ACC112 (cell line): ENCODE measurements around the gene CDC42EP5.

ENCODE experiments used
- H2AFZ ChIP-seq: fragments of 200-600 bp; sonication (generic); one replicate; pipeline ENCODE4 v1.6.0; 2017; ENCODE audit warnings: antibody characterized with exemption, low read length; ENCODE audit not compliant: unreplicated experiment
- H3K27ac ChIP-seq: fragments of 200-600 bp; sonication (generic); 2 replicates; pipeline ENCODE4 v1.5.1; 2014; ENCODE audit warnings: low read depth, mild to moderate bottlenecking, antibody characterized with exemption, low read length, moderate library complexity
- H3K27me3 ChIP-seq: fragments of 200-600 bp; sonication (generic); 2 replicates; pipeline ENCODE4 v1.6.1; 2014; ENCODE audit warnings: mild to moderate bottlenecking, antibody characterized with exemption, low read length, moderate library complexity, mixed read lengths; ENCODE audit not compliant: insufficient read depth
- H3K36me3 ChIP-seq: fragments of 200-600 bp; sonication (generic); 2 replicates; pipeline ENCODE4 v1.6.1; 2016; ENCODE audit warnings: mild to moderate bottlenecking, antibody characterized with exemption, low read length, moderate library complexity, mixed read lengths; ENCODE audit not compliant: insufficient read depth
- H3K4me1 ChIP-seq: fragments of 200-600 bp; sonication (generic); one replicate; pipeline ENCODE4 v1.6.1; 2016; ENCODE audit warnings: low read length, mixed read lengths; ENCODE audit not compliant: insufficient read depth, unreplicated experiment, control insufficient read depth
- H3K4me3 ChIP-seq: fragments of 200-600 bp; sonication (generic); 2 replicates; pipeline ENCODE4 v1.5.1; 2014; ENCODE audit warnings: mild to moderate bottlenecking, low read depth, low read length
- H3K79me2 ChIP-seq: fragments of 200-600 bp; sonication (generic); one replicate; pipeline ENCODE4 v1.6.0; 2016; ENCODE audit warnings: low read length; ENCODE audit not compliant: control insufficient read depth, unreplicated experiment, insufficient read depth

CDC42EP5 gene

DNA sequence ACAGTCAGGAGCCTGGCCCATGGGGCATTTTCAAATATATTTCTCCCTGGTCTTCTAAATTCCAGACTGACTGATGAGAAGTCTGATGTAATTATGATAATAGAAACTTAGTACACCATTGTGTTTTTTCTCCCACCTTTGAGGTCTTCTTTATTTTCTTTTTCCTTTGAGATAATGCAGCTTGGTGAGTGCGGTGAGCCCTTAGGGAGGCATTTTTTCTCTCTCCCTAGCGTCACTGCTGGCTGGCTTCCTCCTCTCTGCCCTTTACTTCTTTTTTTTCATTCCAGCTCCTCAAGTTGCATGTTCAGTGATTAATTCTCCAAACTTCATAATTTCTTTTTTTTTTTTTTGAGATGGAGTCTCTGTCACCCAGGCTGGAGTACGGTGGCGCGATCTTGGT is 12.8 kb upstream of the CDC42EP5 start:
- H3K4me1 ChIP-seq, result no peaks in the 10 kb centered on the region
- H2AFZ ChIP-seq, result no peak overlapping the region
- H3K27ac ChIP-seq, result no peak overlapping the region
- H3K79me2 ChIP-seq, result no peaks in the 10 kb centered on the region
- H3K27me3 ChIP-seq, result 0 out of 2 replicates have a peak, but pooled peaks cover 3% of the 10 kb centered on the region
- no peaks in the 10 kb centered on the region for H3K36me3 ChIP-seq
- H3K4me3 ChIP-seq, result no peak overlapping the region

DNA sequence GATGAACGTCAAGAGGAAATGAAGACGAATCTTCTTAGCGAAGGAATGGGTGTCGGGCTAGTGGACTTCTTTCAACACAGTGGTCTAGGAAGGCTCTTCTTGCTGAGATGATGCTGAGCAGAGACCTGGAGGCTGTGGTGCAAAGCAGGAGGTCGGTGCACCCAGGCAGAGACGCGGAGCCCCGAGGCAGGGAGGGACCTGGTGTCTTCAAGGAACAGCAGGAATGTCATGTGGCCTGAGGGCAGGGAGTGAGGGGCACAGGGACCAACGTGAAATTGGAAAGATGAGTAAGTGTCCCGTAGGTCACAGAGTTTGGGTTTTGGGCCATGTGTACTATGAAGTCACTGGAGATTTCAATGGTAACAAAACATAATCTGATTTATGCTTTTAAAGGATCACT is 11.4 kb upstream of the CDC42EP5 start:
- Histone ChIP-seq H3K27ac (no peak overlapping the region), H3K27me3 (no peaks in the 10 kb centered on the region), H2AFZ (no peak overlapping the region), H3K79me2 (no peaks in the 10 kb centered on the region), H3K4me3 (no peak overlapping the region), H3K36me3 (no peaks in the 10 kb centered on the region), H3K4me1 (no peaks in the 10 kb centered on the region)

GRCh38 chr19:54482889-54483288 is 9.8 kb upstream of the CDC42EP5 start:
- Histone ChIP-seq H3K27me3 (no peaks in the 10 kb centered on the region), H3K4me3 (no peak overlapping the region), H3K36me3 (no peaks in the 10 kb centered on the region), H3K79me2 (no peaks in the 10 kb centered on the region), H2AFZ (no peak overlapping the region), H3K27ac (no peak overlapping the region), H3K4me1 (no peaks in the 10 kb centered on the region)

DNA sequence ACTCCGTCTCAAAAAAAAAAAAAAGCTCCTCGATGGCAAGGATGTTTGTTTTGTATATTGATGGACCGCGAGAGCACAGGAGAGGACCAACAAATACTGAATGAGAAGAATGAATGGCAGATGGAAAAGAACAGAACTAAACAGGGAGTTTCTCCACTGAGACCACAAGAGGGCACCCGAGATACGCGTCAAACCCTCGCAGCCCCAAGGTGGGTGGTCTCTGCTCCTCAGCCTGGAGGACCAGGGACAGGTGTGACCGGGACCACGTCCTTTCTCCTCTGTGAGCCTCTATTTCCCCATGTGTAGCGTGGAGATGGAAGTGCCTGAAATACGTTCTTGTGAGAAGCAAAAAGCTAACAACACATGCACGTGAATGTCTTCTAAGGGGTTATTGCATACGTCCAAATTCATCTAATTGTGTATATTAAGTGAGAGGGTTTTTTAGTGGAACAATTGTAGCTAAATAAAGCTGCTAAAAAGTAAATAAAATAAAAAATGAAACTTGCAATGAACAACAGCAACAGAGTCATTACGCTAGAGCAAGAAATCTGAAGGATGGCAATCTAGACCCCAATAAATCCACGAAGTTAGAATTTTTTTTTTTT is 8.3 kb upstream of the CDC42EP5 start:
- Histone ChIP-seq H2AFZ (no peak overlapping the region), H3K79me2 (no peaks in the 10 kb centered on the region), H3K4me3 (no peak overlapping the region), H3K27ac (no peak overlapping the region), H3K27me3 (no peaks in the 10 kb centered on the region), H3K4me1 (no peaks in the 10 kb centered on the region), H3K36me3 (no peaks in the 10 kb centered on the region)

DNA sequence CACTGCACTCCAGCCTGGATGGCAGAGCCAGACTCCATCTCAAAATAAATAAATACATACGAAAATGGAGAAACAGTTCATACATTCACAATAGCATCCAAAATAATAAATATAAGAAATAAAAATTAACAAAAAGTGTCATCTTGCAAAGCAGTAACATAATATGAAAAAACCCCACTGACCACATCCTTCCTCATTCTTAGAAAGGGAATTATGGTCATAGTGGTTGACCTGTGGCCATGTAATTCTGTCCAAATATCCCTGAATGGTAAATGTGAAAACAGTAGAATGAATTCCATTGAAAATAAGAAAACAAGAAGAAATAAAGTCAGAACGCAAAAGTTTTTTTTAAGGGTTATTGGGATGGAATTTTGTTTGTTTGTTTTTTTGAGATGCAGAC is 7.0 kb upstream of the CDC42EP5 start:
- Histone ChIP-seq H2AFZ (no peak overlapping the region), H3K27ac (no peak overlapping the region), H3K79me2 (no peaks in the 10 kb centered on the region), H3K36me3 (no peaks in the 10 kb centered on the region), H3K4me1 (no peaks in the 10 kb centered on the region), H3K27me3 (no peaks in the 10 kb centered on the region), H3K4me3 (no peak overlapping the region)

DNA sequence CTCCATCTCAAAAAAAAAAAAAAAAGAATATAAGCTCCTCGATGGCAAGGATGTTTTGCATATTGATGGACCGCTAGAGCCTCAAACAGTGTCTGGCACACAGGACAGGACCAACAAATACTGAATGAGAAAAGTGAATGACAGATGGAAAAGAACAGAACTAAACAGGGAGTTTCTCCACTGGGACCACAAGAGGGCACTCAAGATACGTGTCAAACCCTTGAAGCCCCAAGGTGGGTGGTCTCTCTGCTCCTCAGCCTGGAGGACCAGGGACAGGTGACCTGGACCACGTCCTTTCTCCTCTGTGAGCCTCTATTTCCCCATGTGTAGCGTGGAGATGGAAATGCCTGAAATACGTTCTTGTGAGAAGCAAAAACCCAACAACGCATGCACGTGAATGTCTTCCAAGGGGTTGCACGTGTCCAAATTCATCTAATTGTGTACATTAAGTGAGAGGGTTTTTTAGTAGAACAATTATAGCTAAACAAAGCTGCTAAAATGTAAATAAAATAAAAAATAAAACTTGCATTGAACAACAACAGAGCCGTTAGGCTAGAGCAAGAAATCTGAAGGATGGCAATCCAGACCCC is 5.7 kb upstream of the CDC42EP5 start:
- Histone ChIP-seq H3K4me1 (peaks cover 1% of the 10 kb centered on the region), H3K27ac (no peak overlapping the region), H2AFZ (no peak overlapping the region), H3K4me3 (no peak overlapping the region), H3K79me2 (no peaks in the 10 kb centered on the region), H3K36me3 (no peaks in the 10 kb centered on the region), H3K27me3 (no peaks in the 10 kb centered on the region)

GRCh38 chr19:54477650-54478049 is 4.6 kb upstream of the CDC42EP5 start:
- Histone ChIP-seq H2AFZ (no peak overlapping the region), H3K4me1 (peaks cover 5% of the 10 kb centered on the region), H3K79me2 (no peaks in the 10 kb centered on the region), H3K27ac (no peak overlapping the region), H3K4me3 (no peak overlapping the region), H3K27me3 (no peaks in the 10 kb centered on the region), H3K36me3 (no peaks in the 10 kb centered on the region)

DNA sequence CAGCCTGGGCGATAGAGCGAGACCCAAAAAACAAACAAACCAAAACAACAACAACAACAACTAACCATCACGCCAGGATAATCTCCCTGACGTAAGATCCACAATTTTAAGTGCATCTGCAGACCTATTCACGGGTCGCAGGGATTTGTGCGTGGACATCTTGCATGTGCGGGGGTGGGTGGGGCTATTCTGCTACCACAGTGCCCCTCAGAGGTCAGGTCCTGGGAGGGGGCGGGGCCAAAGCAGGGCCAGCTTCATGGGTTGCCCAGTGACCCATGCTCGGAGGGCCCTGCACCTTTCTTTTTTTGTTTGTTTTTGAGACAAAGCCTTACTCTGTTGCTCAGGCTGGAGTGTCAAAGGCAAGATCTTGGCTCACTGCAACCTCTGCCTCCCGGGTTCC is 2.6 kb upstream of the CDC42EP5 start:
- peaks cover 5% of the 10 kb centered on the region for H3K4me1 ChIP-seq
- H3K4me3 ChIP-seq, result no peak overlapping the region
- H3K27me3 ChIP-seq, result no peaks in the 10 kb centered on the region
- H2AFZ ChIP-seq, result no peak overlapping the region
- no peaks in the 10 kb centered on the region for H3K79me2 ChIP-seq
- H3K27ac ChIP-seq, result no peak overlapping the region
- H3K36me3 ChIP-seq, result no peaks in the 10 kb centered on the region

DNA sequence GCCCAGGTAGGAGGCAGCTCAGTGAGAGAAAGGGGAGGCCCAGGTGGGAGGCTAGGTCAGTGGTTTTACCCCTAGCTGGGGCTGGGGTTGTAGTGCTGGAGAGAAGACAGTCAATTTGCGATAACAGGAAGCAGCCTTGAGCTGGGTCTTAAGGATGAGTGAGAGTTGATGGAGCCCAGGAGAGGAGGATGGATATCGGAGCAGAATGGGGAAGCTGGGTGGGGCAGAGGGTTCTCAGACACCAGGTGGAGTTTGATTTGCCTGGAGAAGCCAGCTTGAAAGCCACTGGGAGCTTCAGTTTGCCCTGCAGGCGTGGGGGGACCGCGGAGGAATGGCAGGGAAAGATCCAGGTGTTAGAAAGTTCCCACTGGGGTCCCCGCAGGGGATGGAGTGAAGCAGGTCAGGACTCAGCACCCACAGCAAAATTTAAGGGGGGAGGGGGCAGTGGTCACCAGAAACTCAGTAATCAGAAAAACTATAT is 836 bp upstream of the CDC42EP5 start:
- H3K27ac ChIP-seq, result no peak overlapping the region
- H3K36me3 ChIP-seq, result no peaks in the 10 kb centered on the region
- no peaks in the 10 kb centered on the region for H3K79me2 ChIP-seq
- no peak overlapping the region for H2AFZ ChIP-seq
- H3K4me1 ChIP-seq, result peaks cover 5% of the 10 kb centered on the region
- no peaks in the 10 kb centered on the region for H3K27me3 ChIP-seq
- no peak overlapping the region for H3K4me3 ChIP-seq

DNA sequence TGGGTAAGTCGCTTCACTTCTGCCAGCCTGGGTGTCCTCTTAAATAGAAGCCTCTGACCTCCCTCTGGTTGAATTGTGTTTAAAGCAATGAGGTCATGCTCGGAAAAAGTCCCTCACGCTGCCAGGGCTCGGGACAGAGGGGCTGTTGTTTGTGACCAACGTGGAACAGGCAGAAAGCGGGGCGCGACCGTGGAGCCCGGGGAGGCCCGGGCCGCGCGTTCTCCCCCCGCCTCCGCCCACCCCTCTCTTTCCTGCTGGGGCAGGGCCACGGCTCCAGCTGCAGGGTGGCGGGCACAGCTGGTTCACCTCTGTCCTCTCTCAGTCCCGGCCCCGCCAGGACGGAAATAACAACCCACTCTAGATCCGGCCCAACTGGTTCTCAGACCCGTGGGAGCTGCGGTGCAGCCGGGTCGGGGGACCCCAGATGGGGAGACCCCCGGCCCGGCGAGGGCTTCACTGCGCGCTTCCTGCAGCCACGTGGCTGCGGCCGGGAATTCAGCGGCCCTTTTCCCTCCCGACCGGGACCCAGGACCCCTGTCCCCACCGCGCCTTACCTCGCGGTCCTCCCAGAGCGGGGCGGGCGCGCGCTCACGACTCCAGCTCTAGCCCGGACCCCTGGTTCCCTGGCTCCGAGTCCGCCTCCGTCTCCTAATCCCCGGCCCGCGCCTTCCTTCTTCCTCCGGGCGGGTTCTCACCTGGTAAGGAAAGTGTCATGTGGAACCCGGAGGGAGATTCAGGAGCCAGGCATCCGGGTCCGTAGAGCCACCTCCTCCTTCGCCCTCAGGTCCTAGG is 1.9 kb downstream of the CDC42EP5 start:
- H3K4me1 ChIP-seq, result peaks cover 5% of the 10 kb centered on the region
- H3K36me3 ChIP-seq, result no peaks in the 10 kb centered on the region
- H3K4me3 ChIP-seq, result peak overlapping the region; percentile 72
- no peaks in the 10 kb centered on the region for H3K79me2 ChIP-seq
- peak overlapping the region; percentile 42 for H2AFZ ChIP-seq
- H3K27ac ChIP-seq, result no peak overlapping the region
- no peaks in the 10 kb centered on the region for H3K27me3 ChIP-seq
